HG03066 (cell line): ENCODE data around the gene DYNC1H1.
"Not testable (repeated sequence)": the region's sequence is repeated elsewhere in the genome, so short reads cannot be mapped to it uniquely, and the experiment has no call there.

ENCODE experiments used
- ATAC-seq: cut with Tn5 transposase; IDR thresholded peaks from one replicate; pipeline ENCODE4 v1.9.1; 2021; ENCODE audit warnings: low read depth; ENCODE audit not compliant: unreplicated experiment

The DYNC1H1 gene

DNA sequence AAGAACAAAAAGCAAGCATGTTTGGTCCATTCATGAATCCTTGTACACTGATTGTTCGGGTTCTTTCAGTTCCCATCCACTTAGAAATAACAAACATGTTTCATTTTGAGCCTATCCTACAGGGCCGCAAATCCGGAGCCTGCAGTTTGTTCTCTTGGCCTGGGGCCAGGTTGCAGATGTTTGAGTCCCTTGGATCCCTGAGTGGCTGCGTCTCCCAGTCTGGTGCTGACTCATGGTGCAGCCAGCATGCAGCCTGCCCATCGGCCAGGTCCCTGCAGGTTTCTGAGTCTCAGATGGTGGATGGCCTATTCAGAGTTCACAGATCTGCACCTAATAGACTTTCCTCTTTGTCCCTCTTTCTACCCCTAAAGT is 1.9 kb upstream of the DYNC1H1 start:
- ATAC-seq: no peak

DNA sequence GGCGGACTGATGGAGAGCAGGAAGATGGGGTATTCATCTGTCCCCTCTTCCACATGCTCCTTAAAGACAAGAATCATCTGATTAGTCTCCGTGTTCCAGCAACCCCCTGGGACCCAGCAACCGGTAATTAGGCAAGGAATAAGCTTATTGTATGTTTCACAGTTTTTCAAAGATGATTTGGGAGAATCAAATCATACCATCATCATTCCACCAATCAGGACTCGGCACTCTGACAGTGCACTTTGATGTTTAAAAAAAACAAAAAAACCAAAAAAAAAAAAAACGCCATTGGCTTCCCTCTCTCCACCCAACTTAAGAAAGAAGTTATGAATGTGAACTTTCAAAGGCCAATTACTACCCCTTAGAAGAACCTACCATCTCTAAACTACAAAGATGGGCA is 1.3 kb upstream of the DYNC1H1 start:
- ATAC-seq: no peak

DNA sequence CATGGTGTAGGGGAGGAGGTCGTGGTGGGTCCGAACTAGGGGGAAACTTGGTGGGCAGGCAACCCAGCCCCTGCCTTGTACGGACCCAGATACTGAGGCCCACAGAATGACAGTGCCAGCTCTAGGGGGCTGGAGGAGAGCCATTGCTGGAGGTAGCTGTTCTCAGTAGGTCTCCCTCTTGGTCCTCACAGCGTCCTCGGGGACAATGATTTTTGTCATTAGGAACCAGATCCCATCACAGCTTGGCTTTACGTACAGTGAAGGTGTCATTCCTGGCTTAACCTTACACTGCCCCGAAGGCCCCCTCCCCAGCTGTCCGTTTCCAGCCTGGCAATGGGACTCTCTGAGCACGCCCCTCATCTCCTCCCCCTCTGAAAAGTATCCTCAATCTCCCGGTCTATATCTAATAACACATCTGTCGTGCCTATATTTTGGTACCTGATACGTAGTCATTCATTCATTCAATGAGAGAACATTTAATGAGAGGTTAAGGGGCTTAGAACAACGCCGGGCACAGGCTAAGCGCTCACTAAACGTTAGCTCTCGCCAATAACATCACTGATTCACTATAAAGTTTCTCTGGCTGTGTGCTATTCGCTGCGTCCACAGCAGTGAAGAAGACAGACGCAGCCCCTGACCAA is 597 bp upstream of the DYNC1H1 start:
- ATAC-seq: no peak

DNA sequence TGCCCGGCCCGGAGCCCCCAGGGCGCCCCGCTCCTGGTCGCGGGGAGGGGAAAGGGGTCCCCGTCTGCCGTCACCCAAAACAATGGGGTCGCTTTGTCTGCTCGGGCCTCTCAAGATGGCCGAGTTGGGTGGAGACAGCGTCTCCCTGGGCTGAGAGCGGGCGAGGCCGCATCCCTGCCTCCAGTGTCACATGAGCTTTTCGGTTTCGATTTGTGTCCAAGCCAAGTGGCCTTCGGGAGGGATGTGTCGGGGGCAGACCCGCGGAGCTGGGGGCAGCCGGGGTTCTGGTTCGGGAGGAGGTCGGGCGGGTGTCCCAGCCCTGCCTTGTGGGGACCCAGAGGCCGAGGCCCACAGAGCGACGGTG is 790 bp downstream of the DYNC1H1 start:
- ATAC-seq: peak; percentile 42

DNA sequence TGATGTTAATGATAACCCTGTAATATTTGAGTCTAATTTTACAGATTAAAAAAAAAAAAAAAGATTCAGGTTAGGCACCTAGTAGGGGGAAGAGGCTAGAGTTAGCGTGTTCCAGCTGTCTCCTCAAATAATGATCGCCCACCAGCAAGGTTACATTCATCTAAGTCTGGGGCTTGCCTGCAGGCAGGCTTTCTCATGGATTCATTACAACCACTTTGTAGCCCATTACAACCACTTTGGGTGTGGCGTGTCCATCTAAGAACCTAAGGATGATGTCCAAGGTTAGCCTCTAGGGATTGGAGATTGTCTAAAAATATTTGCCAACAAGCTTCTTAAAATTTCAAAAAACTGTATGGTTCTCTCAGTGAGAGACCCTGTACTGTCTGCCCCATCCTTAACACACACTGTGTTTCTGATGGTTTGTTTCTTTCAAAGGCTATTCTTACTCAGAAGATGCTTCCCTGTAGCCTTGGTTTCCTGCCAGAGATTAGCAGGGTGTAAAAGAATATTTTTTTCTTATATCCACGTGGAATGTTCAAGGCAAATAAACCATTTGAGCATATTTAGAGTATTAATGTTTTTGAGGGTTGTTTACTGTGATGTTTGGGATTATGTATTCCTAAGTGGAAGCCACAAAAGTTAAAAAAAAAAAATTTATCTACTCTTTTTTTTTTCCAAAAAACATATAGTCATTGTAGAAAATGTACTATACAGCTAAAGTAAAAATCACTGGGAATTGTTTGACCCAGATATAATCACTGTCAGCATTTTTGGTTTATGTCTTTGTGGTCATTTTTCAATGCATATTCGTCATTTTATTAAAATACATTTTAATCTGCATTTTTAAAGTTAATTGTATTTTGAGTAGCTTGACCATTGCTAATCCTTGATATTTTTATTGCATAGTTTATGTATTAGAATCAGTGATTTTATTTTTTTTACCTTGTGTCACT is 1.7 kb downstream of the DYNC1H1 start:
- no peak for ATAC-seq

DNA sequence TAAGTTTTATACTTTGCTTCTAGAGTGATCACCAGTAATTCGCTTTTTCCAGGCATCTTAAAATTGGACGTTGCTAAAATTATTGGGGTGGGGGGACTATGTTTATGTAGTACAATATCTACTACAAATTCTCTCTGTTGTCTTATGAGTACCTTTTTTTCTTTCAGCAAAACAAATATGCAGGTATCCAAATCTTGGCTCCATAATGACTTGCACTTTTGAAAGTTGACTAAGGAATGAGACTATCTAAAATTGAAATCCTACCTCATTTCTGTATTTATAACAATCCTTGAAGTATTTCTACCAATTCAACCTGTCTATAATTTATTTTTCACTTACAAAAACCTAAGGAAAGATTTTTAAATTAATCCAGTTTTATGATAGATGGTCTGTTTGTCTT is 2.4 kb downstream of the DYNC1H1 start:
- ATAC-seq: no peak

DNA sequence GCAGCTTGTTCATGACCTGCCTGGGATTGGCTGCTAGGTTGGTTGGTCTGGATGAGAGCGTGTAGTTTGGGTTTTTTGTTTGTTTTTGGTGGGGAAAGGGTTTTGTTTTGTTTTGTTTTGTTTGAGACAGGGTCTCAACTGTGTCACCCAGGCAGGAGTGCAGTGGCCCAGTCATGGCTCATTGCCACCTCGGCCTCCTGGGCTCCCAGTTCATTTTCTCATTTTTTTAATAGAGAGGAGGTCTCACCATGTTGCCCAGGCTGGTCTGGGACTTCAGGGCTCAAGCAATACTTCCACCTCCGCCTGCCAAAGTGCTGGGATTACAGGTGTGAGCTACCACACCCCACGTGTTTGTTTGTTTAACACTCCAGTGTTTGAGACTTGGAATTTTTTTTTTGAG is 3.8 kb downstream of the DYNC1H1 start:
- no peak for ATAC-seq

DNA sequence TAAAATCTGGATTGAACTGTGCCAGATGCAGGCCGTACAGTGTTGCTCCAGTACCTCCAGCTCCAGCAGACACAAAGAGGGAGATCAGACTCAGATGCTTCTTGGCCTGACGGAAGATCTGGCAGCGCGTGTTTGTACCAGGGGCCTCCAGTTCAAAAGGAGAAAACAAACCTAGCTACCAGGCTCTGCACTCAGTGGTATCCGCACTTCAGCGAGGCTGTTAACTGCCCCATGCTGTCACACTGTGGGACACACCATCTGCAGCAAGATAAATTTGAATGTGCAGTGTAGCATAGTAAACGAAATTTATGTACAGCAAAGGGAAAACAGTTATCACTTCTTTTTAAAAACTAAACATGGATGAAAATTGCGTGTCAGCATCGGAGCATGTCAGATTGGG is 5.1 kb downstream of the DYNC1H1 start:
- no peak for ATAC-seq

DNA sequence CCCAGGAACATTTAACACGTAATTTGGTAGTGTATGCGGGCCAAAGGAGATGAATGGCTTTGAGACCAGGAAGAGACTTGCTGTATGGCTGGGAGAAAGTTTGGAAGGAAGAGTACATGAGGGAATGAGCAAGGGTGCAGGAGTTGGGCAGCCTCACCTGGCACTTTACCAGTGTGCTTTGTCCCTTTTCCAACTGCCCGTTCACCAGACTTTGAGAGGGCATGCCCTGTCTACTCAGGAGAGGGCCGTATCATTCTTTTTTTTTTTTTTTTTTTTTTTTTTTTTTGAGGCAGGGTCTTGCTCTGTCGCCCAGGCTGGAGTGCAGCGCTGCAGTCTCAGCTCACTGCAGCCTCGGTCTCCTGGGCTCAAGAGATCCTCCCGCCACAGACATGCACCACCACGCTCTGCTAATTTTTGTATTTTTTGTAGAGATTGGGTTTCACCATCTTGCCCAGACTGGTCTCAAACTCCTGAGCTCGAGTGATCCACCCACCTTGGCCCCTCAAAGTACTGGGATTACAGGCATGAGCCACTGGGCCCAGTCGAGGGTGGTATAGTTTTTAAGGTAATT is 6.5 kb downstream of the DYNC1H1 start:
- ATAC-seq: no peak

DNA sequence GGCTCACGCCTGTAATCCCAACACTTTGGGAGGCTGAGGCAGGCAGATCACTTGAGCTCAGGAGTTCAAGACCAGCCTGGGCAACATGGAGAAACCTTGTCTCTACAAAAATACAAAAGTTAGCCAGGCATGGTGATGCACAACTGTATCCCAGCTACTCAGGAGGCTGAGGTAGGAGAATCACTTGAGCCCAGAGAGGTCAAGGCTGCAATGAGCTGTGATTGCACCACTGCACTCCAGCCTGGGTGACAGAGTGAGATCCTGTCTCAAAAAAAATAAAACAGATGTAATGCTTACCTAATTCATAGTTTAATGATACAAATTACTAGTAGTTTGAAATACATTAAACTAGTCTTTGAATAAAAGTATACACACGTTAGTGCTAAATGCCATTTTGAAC is 7.1 kb downstream of the DYNC1H1 start:
- not testable (repeated sequence) for ATAC-seq

DNA sequence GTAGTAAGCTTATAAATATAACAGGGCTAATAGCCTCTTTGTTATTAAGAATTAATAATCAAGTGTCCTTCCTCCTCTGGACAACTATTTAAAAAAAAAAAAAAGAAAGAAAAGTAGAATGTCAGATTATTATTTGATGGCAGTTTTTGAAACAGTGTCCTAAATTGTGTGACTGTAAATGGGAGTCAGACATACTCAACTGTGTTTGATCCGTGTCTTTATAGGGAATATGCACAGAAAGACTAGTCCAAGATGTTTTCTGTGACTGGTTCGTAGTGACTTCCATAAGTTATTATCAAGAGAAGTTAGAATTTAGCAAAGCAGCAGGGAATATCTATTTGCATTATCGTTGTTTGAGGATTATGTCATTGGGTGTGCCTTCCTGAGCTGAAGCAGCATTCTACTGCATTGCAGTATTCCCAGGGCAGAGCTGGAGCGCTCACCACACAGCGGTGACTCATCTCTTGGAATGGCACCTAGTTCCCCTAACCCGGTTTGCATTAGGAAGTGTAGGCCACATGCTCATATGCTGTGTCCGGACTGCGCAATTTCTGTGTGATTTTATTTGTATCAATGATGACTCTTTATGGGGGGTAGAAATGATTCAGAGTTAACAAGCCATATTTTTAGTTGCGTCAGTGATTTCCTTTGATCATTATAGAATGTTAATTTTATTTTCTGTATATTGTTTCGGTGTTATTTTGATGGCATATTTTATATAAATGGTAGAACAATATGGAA is 7.9 kb downstream of the DYNC1H1 start:
- no peak for ATAC-seq

DNA sequence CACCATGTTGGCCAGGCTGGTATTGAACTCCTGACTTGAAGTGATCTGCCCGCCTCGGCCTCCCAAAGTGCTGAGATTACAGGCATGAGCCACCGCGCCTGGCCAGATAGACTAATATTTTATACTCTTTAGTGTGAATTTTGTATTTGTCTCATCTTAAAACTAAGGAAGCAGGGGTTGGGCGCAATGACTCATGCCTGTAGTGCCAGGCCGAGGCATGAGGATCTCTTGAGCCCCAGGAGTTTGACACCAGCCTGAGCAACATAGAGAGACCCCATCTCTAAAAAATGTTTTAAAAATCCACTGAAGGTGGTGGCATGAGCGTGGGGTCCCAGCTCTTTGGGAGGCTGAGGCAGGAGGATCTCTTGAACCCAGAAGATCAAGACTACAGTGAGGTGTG is 9.0 kb downstream of the DYNC1H1 start:
- no peak for ATAC-seq

DNA sequence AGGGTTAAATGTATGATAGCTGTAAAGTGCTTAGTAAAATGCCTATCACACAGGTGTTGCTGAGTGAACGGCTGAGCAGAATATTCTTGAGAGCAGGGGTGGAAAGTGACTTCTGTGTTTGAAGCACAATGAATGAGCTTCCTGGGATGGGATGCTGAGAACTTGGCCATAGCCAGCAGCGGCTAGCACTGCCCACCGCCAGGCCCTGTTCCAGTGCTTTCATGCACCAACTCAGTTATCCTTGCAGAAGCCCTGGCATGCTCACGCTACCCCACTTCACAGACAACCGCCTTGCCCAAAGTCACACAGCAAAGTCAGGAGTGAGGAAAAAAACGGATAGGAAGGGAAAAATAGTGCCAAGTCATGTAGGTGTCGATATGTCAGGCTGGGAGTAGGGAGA is 10.9 kb downstream of the DYNC1H1 start:
- ATAC-seq: no peak

DNA sequence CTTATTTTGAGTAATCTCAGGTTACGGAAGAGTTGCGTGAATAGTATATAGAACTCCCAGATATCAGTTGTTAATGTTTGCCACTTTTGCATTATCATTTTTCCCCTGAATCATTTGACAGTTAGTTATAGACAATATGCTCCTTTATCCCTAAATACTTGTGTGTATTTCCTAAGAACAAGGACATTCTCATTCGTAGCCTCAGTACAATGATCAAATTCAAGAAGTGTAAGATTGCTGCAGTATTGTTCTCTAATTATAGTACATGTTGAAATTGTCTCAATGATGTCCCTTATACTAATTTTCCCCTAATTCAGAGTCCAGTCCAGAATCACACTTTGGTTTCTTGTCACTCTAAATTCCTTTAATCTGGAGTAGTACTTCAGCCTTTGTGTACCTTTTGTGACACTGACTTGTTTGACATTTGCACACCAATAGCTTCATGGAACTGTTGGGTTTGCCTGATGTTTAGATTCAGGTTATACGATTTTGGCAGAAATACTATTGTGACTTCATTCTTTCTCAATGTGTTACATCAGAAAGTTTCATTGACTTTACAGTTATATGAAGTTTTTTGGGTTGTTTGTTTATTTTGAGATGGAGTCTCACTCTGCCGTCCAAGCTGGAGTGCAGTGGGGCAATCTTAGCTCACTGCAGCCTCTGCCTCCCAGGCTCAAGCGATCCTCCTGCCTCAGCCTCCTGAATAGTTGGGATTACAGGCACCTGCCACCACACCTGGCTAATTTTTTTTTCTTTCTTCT is 13.1 kb downstream of the DYNC1H1 start:
- no peak for ATAC-seq

DNA sequence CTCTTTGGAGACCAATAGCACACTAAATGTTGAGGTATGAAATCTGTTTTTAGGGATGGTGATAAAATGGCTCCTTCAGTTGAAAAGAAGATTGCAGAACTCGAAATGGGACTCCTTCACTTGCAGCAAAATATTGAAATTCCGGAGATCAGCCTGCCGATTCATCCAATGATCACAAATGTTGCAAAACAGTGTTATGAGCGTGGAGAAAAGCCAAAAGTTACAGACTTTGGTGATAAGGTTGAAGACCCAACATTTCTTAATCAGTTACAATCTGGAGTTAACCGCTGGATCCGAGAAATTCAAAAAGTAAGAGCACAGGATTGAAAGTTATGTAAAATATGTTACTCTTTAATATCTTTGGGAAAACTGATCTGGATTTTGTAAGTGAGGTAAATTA is 15.3 kb downstream of the DYNC1H1 start:
- ATAC-seq: no peak

DNA sequence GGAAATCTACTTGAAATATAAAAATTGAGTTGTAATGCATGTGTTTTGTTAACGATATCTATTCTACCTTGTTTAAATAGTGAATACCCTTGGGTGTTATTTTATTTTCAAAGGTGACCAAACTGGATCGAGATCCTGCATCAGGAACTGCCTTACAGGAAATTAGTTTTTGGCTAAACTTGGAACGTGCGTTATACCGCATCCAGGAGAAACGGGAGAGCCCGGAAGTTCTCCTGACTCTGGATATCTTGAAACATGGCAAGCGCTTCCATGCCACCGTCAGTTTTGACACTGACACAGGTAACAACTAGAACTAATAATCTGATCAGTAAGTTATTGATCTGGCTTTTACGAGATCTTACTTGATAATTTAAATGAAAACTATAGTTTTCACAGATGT is 15.9 kb downstream of the DYNC1H1 start:
- no peak for ATAC-seq

DNA sequence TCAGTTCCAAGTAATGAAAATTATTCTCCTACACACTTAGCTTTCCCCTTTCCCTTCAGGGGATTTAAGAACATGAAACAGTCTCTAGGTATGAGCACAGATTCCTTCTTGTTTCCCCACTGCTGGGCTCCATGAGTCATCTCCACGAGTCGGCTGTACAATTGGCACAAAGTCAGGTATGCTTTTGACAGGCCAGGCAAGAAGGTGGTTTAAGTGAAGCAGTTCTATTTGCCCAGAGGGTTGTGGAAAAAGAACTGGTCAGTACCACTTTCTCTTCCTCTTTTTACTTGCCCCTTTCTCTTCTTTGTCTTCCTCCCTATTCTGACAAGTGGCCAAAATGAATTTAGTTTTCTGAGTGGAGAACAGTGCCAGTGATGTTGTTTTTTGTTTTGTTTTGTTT is 16.3 kb downstream of the DYNC1H1 start:
- peak; percentile 91 for ATAC-seq

DNA sequence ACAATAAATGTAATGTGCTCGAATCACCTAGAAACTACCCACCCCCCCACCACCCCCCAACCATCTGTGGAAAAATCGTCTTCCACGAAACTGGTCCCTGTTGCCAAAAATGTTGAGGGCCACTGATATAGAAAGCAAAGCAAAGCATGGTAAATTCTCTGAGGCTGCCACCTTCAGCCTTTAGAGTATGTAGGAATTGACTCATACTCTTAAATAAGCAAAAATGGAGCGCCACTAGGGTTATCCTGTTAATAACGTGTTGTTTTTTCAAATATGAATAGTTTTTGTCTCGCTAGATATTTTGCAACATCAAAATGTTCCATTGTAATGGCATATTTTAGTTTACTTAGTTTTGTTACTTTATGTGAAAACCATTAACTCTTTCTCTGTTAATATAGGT is 18.2 kb downstream of the DYNC1H1 start:
- no peak for ATAC-seq

DNA sequence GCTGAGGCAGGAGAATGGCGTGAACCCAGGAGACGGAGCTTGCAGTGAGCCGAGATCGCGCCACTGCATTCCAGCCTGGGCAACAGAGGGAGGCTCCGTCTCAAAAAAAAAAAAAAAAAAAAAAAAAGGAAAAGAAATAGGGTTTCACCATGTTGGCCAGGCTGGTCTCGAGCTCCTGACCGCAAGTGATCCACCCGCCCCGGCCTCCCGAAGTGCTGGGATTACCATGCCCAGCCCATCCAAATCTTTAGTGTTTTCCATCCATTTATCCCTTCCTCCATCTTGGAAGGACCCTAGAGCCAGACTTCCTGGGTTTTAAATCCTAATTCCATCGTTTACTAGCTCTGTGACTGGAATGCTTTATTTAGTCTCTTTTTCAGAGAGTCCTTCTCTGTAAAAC is 20.5 kb downstream of the DYNC1H1 start:
- ATAC-seq: not testable (repeated sequence)

DNA sequence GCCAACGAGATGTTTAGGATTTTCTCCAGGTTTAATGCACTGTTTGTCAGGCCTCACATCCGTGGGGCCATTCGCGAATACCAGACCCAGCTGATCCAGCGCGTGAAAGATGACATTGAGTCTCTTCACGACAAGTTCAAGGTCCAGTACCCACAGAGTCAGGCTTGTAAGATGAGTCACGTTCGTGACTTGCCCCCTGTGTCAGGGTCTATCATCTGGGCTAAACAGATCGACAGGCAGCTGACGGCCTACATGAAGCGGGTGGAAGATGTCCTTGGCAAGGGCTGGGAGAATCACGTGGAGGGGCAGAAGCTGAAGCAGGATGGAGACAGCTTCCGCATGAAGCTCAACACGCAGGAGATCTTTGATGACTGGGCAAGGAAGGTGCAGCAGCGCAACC is 21.6 kb downstream of the DYNC1H1 start:
- no peak for ATAC-seq
